Activated T-helper 17 cell treated with anti-CD3 and anti-CD28 coated beads, Interleukin-2, amount 50 U/mL, for 72 hours (primary cell): ENCODE measurements around the gene NDUFA8. TPM values are rescaled to one million over a fixed set of nuclear protein-coding genes. Genes with fewer than 3 reads are reported as not detected.
A peak's percentile ranks its signal among the peaks of the same experiment; 100 is the strongest.

Experiments
- ATAC-seq: fragments of 150-1000 bp; cut with Tn5 transposase; replicated peaks from 2 replicates; pipeline ENCODE4 v1.10.0; 2021; ENCODE audit warnings: mild to moderate bottlenecking, moderate library complexity
- H3K27ac Mint-ChIP-seq: one replicate; pipeline ENCODE4 v1.8.0; 2022; ENCODE audit warnings: mixed read lengths
- H3K27me3 Mint-ChIP-seq: one replicate; pipeline ENCODE4 v1.8.0; 2022; ENCODE audit warnings: mixed read lengths
- H3K36me3 Mint-ChIP-seq: one replicate; pipeline ENCODE4 v1.8.0; 2022; ENCODE audit warnings: low read depth, mild to moderate bottlenecking, mixed read lengths
- H3K4me1 Mint-ChIP-seq: one replicate; pipeline ENCODE4 v1.8.0; 2022; ENCODE audit warnings: mixed read lengths
- H3K4me3 Mint-ChIP-seq: one replicate; pipeline ENCODE4 v1.8.0; 2022; ENCODE audit warnings: mild to moderate bottlenecking, mixed read lengths
- H3K9me3 Mint-ChIP-seq: one replicate; pipeline ENCODE4 v1.8.0; 2022; ENCODE audit warnings: mixed read lengths
- total RNA-seq, 2 donors: library from RNA; stranded (reverse); gene quantifications; one replicate each; pipeline ENCODE4 v1.2.3, GENCODE V29; 2022

Gene NDUFA8
- total RNA-seq, 2 donors from 2014 or later, result 36.8 to 59.0 TPM

DNA sequence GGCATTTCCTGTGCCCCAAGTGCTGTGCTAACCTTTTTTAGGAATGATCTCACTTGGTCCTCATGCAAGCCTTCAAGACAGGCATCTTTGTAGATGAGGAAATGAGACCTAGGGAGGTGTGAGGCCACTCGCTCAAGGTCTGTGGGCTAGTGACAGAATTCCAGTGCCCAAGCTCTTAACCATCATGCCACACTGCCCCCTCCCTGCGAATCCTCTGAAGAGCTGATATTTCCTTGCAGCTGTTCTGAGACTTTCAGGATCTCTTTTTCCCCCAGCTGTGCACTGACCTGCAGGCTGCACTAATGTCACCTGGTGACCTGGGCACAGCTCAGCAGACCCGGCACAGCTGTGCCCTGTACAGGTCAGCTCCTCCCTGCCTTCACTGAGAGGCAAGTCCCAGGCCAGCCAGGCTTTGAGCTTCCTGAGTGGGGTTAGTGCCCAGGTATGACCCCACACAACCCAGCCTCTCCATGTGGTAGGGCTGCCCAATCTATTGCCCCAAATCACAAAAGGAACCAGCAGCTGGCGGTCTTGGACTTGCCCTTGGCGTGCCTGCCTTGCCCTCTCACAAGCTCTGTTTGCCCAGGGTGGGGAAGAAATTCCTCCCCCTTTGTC is 32.8 kb upstream of the NDUFA8 start:
- no peak for ATAC-seq
- Mint-ChIP-seq H3K4me3 (no peak overlapping the region), H3K4me1 (no peaks in the 10 kb centered on the region), H3K9me3 (no peaks in the 10 kb centered on the region), H3K36me3 (no peaks in the 10 kb centered on the region), H3K27me3 (peaks cover 5% of the 10 kb centered on the region), H3K27ac (peak overlapping the region; percentile 28)

DNA sequence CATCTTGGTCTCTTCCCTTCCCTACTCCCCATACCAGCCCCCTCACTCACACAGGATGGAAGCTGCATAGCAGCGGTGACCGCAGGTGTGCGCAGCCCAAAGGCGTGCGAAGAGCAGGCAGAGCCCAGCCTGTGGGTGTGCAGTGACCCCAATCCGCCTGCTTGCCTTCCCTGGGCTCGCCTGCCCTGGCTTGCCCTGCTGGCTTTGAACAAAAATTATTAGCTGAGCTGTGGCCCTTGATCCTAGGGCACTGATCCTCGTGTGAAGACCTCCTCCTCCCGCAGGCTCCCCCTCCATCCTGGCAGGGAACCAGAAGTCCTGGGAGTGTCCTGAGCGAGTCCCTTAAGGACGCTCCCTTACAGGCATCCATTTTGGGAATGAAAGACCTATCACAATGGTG is 32.0 kb upstream of the NDUFA8 start:
- Mint-ChIP-seq H3K9me3 (no peaks in the 10 kb centered on the region), H3K36me3 (no peaks in the 10 kb centered on the region), H3K27me3 (peaks cover 5% of the 10 kb centered on the region), H3K4me1 (no peaks in the 10 kb centered on the region), H3K4me3 (no peak overlapping the region), H3K27ac (no peak overlapping the region)
- ATAC-seq, result no peak

DNA sequence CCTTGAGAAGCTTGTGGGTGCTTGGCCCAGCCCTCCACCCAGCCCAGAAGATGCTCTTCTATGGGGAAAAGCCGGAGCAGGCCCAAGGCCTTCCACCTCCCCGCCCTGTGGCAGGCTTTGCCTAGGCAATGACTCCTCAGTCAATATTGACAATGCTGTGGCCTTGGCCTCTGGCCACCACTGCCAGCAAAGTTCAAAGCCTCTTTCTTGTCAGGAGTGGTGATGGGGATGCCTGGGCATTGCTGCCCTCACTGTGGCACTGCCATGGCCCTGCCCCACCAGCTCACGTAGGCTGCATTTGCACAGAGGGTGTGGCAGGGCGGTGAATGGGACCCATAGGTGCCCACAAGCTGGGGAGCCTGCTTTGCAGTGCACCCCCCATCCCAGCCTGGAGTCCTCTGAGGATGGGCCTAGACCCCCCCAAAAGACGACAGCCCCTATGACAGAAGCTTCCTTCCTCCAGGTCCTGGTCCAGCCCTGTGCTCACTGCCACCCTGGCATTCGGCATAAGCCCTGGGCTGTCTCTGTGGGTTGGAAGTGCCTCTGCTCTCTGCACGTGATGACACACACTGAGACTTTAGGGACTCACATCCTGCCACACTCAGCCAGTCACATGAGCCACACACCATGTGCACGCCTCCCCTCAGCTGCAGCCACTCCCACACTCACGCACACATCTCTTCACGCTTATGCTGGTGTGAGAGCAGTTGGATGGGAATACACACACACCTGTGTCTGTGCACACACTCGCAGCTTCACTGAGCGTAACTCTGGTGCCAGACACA is 31.2 kb upstream of the NDUFA8 start:
- H3K36me3 Mint-ChIP-seq, result no peaks in the 10 kb centered on the region

DNA sequence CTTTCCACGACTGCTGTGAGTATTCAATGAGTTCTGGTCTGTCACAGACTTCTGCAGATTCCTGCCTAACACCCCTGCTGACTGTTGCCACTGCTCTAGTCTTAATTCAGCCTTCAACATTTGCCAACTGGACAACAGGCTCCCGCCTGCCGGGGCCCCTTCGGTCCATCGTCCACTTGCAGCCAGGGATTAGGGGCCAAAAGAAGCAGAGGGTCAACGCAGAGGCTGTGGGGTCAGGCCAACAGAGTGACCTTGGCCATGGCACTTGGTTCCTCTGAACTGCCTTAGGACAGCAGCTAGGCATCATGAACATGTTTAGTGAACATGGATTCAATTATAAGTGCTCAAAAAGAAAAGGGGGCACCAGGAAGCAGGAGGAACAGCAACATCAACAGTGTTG is 28.8 kb upstream of the NDUFA8 start:
- Mint-ChIP-seq H3K27me3 (peaks cover 3% of the 10 kb centered on the region), H3K4me1 (no peaks in the 10 kb centered on the region), H3K4me3 (no peak overlapping the region), H3K27ac (no peak overlapping the region), H3K9me3 (no peaks in the 10 kb centered on the region), H3K36me3 (no peaks in the 10 kb centered on the region)
- no peak for ATAC-seq

More for the DNA sequence above, 31.2 kb upstream of the NDUFA8 start:
- Mint-ChIP-seq H3K27ac (no peak overlapping the region), H3K27me3 (peaks cover 5% of the 10 kb centered on the region), H3K4me3 (no peak overlapping the region), H3K4me1 (no peaks in the 10 kb centered on the region), H3K9me3 (no peaks in the 10 kb centered on the region)
- ATAC-seq, result peak; percentile 24

DNA sequence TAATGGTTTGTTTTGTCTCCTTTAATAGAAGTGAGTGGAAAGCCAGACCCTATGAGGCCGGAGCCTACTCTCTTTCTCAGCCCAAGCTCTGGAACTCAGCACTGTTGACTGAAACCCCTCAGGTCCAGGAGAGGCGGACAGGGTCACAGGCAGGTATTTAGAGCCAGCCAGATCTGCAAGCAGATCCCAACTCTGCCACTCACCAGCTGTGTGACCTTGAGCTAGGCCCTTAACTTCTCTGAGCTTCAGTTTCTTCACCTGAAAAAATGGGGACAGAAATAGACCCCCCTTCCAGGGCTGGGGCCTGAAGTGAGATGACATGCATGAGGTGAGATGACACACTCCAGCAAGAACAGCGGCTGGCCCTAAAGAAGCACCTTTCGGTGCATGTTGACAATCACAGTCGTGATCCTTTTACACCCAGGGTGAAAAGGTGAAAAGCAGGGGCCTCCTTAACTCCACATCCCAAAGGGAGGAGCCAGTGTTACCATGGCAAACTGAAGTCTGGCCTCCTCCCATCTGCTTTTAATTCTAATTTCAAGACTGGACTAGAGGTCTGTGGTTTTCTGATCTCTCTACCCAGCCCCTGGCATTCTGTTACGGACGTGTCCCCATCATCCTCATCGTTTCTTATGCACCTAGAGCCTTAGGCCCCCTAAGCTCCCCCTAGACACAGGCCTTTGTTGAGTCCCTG is 27.3 kb upstream of the NDUFA8 start:
- Mint-ChIP-seq H3K36me3 (no peaks in the 10 kb centered on the region), H3K27ac (peak overlapping the region; percentile 48), H3K4me3 (no peak overlapping the region), H3K27me3 (peaks cover 11% of the 10 kb centered on the region), H3K9me3 (no peaks in the 10 kb centered on the region), H3K4me1 (no peaks in the 10 kb centered on the region)
- no peak for ATAC-seq

DNA sequence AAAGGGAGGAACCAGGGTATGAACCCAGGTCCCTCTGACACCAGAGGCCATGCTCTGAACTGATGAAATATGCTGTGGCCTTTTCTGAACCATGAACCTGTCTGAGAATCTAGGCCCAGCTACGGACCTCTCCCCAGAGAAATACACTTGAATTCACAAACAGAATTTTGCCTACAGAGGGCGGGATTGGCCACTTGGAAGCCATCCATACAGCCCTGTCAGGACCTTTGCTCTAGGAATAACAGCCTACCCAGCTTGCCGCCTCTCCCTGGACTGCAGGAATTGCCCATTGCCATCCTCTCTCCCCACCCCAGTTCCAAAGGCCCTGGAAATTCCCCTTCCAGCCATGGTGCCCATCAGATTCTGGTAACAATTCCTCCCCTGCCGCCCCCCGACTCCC is 26.7 kb upstream of the NDUFA8 start:
- no peaks in the 10 kb centered on the region for H3K36me3 Mint-ChIP-seq
- ATAC-seq, result no peak
- no peaks in the 10 kb centered on the region for H3K9me3 Mint-ChIP-seq
- peaks cover 11% of the 10 kb centered on the region for H3K27me3 Mint-ChIP-seq
- peak overlapping the region; percentile 48 for H3K27ac Mint-ChIP-seq
- H3K4me3 Mint-ChIP-seq, result no peak overlapping the region
- H3K4me1 Mint-ChIP-seq, result no peaks in the 10 kb centered on the region

DNA sequence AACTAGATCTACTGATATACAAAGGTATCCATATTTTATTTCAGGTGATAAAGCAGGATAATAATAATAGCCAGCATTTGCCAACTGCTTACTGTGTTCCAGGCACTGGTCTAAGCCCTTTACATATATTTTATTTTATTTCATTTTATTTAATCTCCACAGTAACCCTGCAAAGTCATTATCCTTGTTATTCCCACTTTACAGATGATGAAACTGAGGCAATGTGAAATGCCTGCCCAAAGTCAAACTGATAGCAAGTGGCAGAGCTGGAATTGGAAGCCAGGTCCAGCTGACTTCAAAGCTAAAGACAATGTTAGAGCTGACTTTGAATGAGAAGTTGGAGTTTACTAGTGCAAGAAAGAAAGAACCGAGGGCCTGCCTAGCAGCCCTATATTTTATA is 25.0 kb upstream of the NDUFA8 start:
- Mint-ChIP-seq H3K36me3 (no peaks in the 10 kb centered on the region), H3K27me3 (peaks cover 11% of the 10 kb centered on the region), H3K9me3 (no peaks in the 10 kb centered on the region), H3K27ac (no peak overlapping the region), H3K4me3 (no peak overlapping the region), H3K4me1 (no peaks in the 10 kb centered on the region)
- no peak for ATAC-seq

DNA sequence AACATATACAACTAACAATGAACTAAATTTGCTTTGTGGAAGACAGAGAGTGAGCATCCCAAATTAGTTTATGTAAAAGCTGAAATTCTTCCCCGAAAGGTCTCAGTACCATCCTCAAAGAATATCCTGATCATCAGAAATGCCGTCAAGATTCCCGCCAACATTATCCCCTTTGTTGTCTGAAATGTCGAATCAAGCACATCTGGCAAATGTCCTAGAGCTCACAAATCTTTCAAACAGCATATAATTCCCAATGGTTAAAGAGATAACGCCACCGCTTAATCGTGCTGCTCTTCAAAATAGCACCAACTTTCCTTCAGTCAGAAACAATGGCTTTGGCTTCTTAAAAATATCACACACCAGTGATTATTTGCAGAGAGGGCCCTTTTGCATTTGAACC is 23.9 kb upstream of the NDUFA8 start:
- Mint-ChIP-seq H3K36me3 (no peaks in the 10 kb centered on the region), H3K4me3 (no peak overlapping the region), H3K9me3 (no peaks in the 10 kb centered on the region), H3K27me3 (peaks cover 11% of the 10 kb centered on the region), H3K4me1 (no peaks in the 10 kb centered on the region), H3K27ac (no peak overlapping the region)
- no peak for ATAC-seq

DNA sequence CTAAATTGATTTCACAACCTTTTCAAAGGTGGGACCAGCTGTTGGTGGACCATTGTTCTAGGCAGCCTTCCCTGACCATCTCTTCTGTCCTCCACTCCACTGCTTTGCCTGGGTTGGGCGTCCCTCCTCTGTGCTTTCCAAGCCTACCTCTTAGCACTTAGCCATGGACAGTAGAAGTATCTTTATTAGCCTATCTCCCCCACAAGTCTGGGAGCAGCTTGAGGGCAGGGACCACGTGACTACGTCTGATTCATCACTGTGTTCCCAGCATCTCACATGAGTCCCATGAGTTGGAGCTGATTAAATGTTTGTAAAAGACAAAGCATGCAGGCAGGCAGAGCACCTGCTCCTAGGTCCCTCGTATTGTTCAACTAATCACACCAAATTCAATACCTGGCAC is 21.1 kb upstream of the NDUFA8 start:
- no peak overlapping the region for H3K27ac Mint-ChIP-seq
- no peak overlapping the region for H3K4me3 Mint-ChIP-seq
- no peaks in the 10 kb centered on the region for H3K9me3 Mint-ChIP-seq
- ATAC-seq, result no peak
- H3K27me3 Mint-ChIP-seq, result peaks cover 11% of the 10 kb centered on the region
- H3K36me3 Mint-ChIP-seq, result no peaks in the 10 kb centered on the region
- no peaks in the 10 kb centered on the region for H3K4me1 Mint-ChIP-seq

DNA sequence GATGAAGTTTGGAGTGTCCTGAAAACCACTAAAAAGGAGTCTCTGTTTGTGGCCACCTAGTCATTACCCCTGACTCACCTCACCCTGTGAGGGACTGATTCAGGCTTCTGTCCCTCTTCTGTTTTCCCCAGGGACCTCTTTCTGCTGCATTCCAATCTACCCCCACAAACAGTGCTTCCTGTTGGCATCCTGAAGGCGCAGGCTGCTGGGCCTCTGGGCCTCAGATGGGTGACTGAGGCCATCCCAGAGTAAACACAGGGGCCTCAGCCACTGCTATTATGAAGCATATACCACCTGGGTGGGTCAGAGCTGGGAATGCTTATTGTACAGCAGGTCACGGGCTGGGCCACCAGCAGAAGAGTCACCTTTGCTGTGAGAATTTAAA is 20.1 kb upstream of the NDUFA8 start:
- Mint-ChIP-seq H3K4me1 (no peaks in the 10 kb centered on the region), H3K9me3 (no peaks in the 10 kb centered on the region), H3K36me3 (no peaks in the 10 kb centered on the region), H3K27ac (no peak overlapping the region), H3K27me3 (peaks cover 19% of the 10 kb centered on the region), H3K4me3 (no peak overlapping the region)
- no peak for ATAC-seq

DNA sequence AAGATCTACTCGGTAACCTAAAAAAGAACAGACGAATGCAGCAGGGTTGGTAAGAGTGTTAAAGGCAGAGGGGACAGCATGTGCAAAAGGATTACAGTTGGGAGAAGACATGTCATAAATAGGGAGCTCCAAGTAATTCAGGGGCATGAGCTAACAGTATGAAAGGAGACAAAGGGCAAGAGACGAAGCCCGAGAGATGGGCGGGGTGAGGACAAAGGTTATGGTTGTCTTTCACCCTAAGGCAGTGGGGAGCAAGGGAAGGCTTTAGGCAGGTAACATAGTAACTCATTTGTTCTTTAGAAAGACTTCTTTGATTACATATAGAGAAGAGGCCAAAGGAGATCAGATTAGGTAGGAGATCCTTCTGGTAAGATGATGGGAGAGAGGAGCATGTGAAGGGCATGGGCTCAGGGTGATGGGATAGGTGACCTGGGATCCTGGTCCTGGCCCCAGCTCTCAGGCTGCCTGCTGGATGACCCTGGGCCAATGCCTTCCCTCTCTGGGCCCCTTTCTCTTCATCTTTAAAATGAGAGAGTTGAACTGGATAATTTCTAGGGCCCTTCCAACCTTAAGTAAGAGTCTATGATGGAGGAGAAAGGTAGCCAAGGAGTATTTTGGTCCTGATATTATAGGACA is 19.6 kb upstream of the NDUFA8 start:
- H3K27me3 Mint-ChIP-seq, result peaks cover 23% of the 10 kb centered on the region
- ATAC-seq, result no peak
- H3K36me3 Mint-ChIP-seq, result no peaks in the 10 kb centered on the region
- H3K4me1 Mint-ChIP-seq, result no peaks in the 10 kb centered on the region
- no peak overlapping the region for H3K27ac Mint-ChIP-seq
- H3K9me3 Mint-ChIP-seq, result no peaks in the 10 kb centered on the region
- no peak overlapping the region for H3K4me3 Mint-ChIP-seq

DNA sequence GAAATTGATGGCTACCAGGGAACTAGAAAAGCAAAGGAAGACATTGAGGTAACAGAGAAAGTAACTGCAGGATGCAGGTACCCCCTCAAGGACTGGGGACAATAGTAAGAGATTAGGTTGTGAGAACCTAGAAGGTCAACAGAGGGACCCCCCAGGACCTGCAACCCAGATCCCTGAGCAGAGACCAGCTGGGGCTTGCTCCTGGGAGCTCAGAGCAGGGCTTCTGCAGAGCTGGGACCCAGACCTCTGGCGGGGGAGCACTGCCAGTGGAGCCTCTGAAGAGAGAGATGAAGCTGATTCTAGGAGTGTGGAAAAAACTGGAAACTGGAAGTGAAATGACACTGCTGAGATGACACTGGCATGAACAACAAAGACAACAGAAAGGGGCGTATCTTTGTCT is 17.3 kb upstream of the NDUFA8 start:
- no peaks in the 10 kb centered on the region for H3K36me3 Mint-ChIP-seq
- no peaks in the 10 kb centered on the region for H3K9me3 Mint-ChIP-seq
- ATAC-seq, result no peak
- H3K27me3 Mint-ChIP-seq, result peaks cover 28% of the 10 kb centered on the region
- H3K27ac Mint-ChIP-seq, result no peak overlapping the region
- no peak overlapping the region for H3K4me3 Mint-ChIP-seq
- H3K4me1 Mint-ChIP-seq, result no peaks in the 10 kb centered on the region

DNA sequence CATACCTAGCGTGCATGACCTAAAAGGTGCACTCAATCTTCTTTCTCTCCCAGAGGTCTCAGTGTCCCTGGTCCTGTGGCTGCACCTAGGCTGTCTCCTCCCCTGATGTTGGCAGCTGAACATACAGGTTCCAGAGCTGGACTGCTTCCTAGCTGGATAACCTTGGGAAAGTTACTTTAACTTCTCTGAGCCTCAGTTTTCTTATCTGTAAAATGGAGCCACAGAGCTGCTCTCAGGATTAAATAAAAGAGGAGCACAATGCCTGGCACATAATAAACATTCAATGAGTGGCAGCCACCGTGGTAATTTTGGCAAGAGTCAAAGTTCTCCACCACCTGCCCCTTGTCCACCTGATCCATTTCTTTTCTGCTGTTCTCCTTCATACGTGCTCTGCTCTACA is 14.1 kb upstream of the NDUFA8 start:
- H3K36me3 Mint-ChIP-seq, result no peaks in the 10 kb centered on the region
- no peaks in the 10 kb centered on the region for H3K4me1 Mint-ChIP-seq
- no peak for ATAC-seq
- peaks cover 39% of the 10 kb centered on the region for H3K27me3 Mint-ChIP-seq
- H3K4me3 Mint-ChIP-seq, result no peak overlapping the region
- no peaks in the 10 kb centered on the region for H3K9me3 Mint-ChIP-seq
- no peak overlapping the region for H3K27ac Mint-ChIP-seq

DNA sequence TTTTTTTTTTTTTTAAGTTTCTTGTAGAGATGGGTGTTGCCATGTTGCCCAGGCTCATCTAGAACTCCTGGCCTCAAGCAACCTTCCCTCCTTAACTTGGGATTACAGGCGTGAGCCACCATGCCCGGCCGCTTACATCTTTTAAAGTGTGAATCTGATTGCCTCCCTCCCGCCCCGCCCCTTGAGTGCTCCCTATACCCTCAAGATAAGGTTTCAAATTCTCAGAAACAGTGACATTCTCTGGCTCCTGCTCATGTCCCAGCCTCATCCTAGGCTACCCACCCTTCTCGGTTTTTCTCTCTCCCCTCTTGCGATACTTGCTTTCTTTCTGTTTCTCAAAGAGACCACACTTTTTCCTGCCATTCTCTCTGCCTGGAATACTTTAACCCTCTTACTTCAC is 12.6 kb upstream of the NDUFA8 start:
- Mint-ChIP-seq H3K36me3 (no peaks in the 10 kb centered on the region), H3K27me3 (peaks cover 46% of the 10 kb centered on the region), H3K27ac (no peak overlapping the region), H3K9me3 (no peaks in the 10 kb centered on the region), H3K4me1 (no peaks in the 10 kb centered on the region), H3K4me3 (no peak overlapping the region)
- ATAC-seq, result no peak

DNA sequence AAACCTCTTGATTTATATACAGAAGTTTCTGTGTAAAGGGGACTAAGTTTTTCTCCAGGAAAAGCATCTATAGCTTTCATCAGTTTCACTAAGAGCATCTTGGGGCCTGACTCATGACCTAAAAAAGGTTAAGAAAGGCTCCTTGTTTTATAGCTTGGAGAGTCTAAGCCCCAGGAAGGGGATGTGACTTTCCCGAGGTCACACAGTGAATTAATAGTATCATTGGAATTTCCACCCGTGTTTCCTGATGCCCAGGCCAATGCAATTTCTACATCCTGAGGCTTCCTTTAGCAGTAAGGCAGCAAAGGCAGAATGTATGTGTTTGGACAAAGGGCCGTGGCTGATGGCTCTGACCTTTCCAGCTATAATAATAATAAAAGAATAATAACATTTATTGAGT is 8.8 kb upstream of the NDUFA8 start:
- H3K36me3 Mint-ChIP-seq, result no peaks in the 10 kb centered on the region
- no peaks in the 10 kb centered on the region for H3K4me1 Mint-ChIP-seq
- no peak overlapping the region for H3K27ac Mint-ChIP-seq
- H3K27me3 Mint-ChIP-seq, result peaks cover 42% of the 10 kb centered on the region
- no peak overlapping the region for H3K4me3 Mint-ChIP-seq
- ATAC-seq, result no peak
- no peaks in the 10 kb centered on the region for H3K9me3 Mint-ChIP-seq
